ENCODE measurements around the gene APMAP. TPM values are rescaled to one million over a fixed set of nuclear protein-coding genes. Genes with fewer than 3 reads are reported as not detected.
"Not testable (repeated sequence)": the region's sequence is repeated elsewhere in the genome, so short reads cannot be mapped to it uniquely, and the experiment has no call there.

APMAP gene
- total and polyA plus RNA-seq, 8 donors = 20.8 to 47.8 (median 28.4) TPM

GRCh38 chr20:24933266-24933908 lies 59.2 kb downstream of the APMAP start:
- Histone ChIP-seq H3K36me3 (no peaks in the 10 kb centered on the region), H3K27me3 (no peaks in the 10 kb centered on the region), H3K27ac (no peak overlapping the region), H3K9me3 (no peaks in the 10 kb centered on the region), H3K4me1 (peaks cover 10 to 18% (median 13%) of the 10 kb centered on the region in 3 donors), H3K4me3 (no peak overlapping the region)
- FAIRE-seq = no peak
- intact Hi-C loops (cut with DNase I) = no loop called here
- DNase-seq = peak in 2 of 6 donors; percentile 7 to 57
- WGBS, 2 donors = 90% methylated on average over 7 of the region's 7 CpGs
- no peak for TF ChIP-seq CTCF (IDR thresholded peaks at IDR 0.05)
- ATAC-seq = no peak

- 40 to 46% methylated on average over 1 of the region's 1 CpG for WGBS, 2 donors
- intact Hi-C loops (cut with DNase I); H3K27ac ChIP-seq; H3K27me3 ChIP-seq; FAIRE-seq; H3K9me3 ChIP-seq; ATAC-seq; H3K36me3 ChIP-seq: not testable (repeated sequence)
- Histone ChIP-seq H3K4me1 (peaks cover 10 to 18% (median 13%) of the 10 kb centered on the region in 3 donors), H3K4me3 (peak overlapping the region in 2 of 4 donors; percentile 54)
- DNase-seq = peak in 1 of 6 donors; percentile 10
These were observed 60.7 kb downstream of the APMAP start for GRCh38 chr20:24931893-24932292.

- Histone ChIP-seq H3K4me3 (peak overlapping the region in 3 of 4 donors; percentile 27 to 54 (median 54)), H3K27ac (peak overlapping the region; percentile 94 to 97 (median 96)), H3K4me1 (peaks cover 10 to 18% (median 13%) of the 10 kb centered on the region in 3 donors)
- 25 to 27% methylated on average over 15 of the region's 15 CpGs for WGBS, 2 donors
- H3K27me3 ChIP-seq; H3K36me3 ChIP-seq; intact Hi-C loops (cut with DNase I); DNase-seq; H3K9me3 ChIP-seq; FAIRE-seq: not testable (repeated sequence)
- ATAC-seq = peak in 3 of 4 donors; percentile 47 to 51 (median 50)
- peak; percentile 33 to 56 (median 40) for TF ChIP-seq CTCF (IDR thresholded peaks at IDR 0.05)
These were observed 61.5 kb downstream of the APMAP start for GRCh38 chr20:24930724-24931688.

GRCh38 chr20:24929867-24930723 lies 62.5 kb downstream of the APMAP start:
- H3K27me3 ChIP-seq; intact Hi-C loops (cut with DNase I); H3K36me3 ChIP-seq; H3K9me3 ChIP-seq; FAIRE-seq: not testable (repeated sequence)
- peak; percentile 91 to 95 (median 93) for ATAC-seq
- Histone ChIP-seq H3K27ac (peak overlapping the region; percentile 94 to 97 (median 96)), H3K4me3 (peak overlapping the region in 3 of 4 donors; percentile 27 to 54 (median 54)), H3K4me1 (peaks cover 10 to 18% (median 13%) of the 10 kb centered on the region in 3 donors)
- WGBS, 2 donors = 23 to 24% methylated on average over 13 of the region's 13 CpGs
- peak in 5 of 6 donors; percentile 53 to 88 (median 83) for DNase-seq

- ATAC-seq; H3K9me3 ChIP-seq; FAIRE-seq; DNase-seq; H3K36me3 ChIP-seq; H3K4me3 ChIP-seq; H3K27me3 ChIP-seq; intact Hi-C loops (cut with DNase I): not testable (repeated sequence)
- H3K27ac ChIP-seq = peak overlapping the region in 1 of 4 donors; percentile 94
- peaks cover 10 to 18% (median 13%) of the 10 kb centered on the region in 3 donors for H3K4me1 ChIP-seq
- 88 to 94% methylated on average over 5 of the region's 5 CpGs for WGBS, 2 donors
These were observed 63.3 kb downstream of the APMAP start for GRCh38 chr20:24929259-24929658.

- 31 to 61% methylated on average over 3 of the region's 3 CpGs for WGBS, 2 donors
- intact Hi-C loops (cut with DNase I); DNase-seq; ATAC-seq; H3K27me3 ChIP-seq; H3K27ac ChIP-seq; H3K36me3 ChIP-seq; H3K9me3 ChIP-seq; H3K4me3 ChIP-seq; FAIRE-seq; H3K4me1 ChIP-seq: not testable (repeated sequence)
These were observed 71.8 kb downstream of the APMAP start for GRCh38 chr20:24920706-24921105.

- not testable (repeated sequence) for H3K9me3 ChIP-seq, ATAC-seq, H3K4me1 ChIP-seq, H3K27ac ChIP-seq, H3K36me3 ChIP-seq, H3K27me3 ChIP-seq, FAIRE-seq, H3K4me3 ChIP-seq
- DNase-seq = peak in 1 of 6 donors; percentile 42
- intact Hi-C loops (cut with DNase I) = loop anchor here in 2 of 3 donors (10.0 kb wide), 2 partner anchors 755 to 765 kb away; no protein-coding TSS in a partner anchor
- 85 to 88% methylated on average over 15 of the region's 15 CpGs for WGBS, 2 donors
These were observed 72.9 kb downstream of the APMAP start for GRCh38 chr20:24919665-24920064.

Data from pancreas (tissue), 10 donors.